Measurements from ENCODE around the gene CEBPG. TPM values are rescaled to one million over a fixed set of nuclear protein-coding genes. Genes with fewer than 3 reads are reported as not detected.

CEBPG gene
- total RNA-seq, 1 donor from 2014 or later, result 13.0 TPM

DNA sequence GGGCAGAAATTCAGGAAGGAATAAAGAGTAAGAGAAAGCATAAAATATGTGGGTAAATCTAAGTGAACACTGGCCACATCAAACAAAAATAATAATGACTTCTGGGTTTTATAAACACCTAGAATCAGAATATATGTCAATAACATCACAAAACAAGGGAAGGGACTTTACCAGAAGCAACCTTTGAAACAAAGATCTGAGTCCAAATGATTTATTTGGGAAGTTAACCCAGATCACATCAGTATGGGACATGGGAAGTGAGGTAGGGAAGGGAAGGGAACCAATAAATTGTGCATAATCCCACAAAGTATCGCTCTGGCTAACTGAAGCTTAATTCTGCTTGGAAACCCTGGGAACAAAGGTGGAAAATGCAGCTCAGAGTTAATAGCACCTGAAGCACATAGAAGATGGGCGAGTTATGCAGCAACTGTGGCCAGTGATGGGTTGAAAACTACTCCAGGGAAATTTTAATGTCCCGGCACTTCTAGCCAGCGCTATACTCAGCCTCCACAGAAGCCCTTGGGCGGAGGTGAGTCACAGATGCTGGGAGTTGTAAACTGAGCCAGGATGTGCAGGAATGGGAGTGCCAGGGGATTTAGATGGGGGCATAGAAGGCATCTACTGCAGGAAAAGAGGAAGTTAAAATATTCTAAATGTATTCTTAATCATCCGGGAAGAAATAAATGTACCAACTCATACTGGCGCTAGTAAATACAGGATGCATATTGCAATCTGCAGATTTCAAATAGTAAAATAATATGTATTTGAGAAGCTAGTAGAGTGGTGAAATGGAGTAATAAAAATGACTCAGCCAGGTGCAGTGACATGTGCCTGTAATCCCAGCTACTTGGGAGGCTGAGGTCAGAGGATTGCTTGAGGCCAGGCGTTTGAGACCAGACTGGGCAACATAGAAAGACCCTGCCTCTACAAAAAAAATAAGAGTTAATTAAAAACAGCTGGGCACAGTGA lies 34.2 kb upstream of the CEBPG start:
- Histone ChIP-seq H3K36me3 (no peaks in the 10 kb centered on the region), H3K4me1 (peaks cover 3% of the 10 kb centered on the region), H3K9me3 (replicated peaks) (no peaks in the 10 kb centered on the region), H3K4me3 (no peak overlapping the region), H3K27ac (replicated peaks) (no peak overlapping the region), H3K27me3 (ENCODE audit: low read depth) (peaks cover 40% of the 10 kb centered on the region)
- no peak for DNase-seq
- intact Hi-C loops (cut with micrococcal nuclease), result no loop called here
- TF ChIP-seq, protein P1, sequence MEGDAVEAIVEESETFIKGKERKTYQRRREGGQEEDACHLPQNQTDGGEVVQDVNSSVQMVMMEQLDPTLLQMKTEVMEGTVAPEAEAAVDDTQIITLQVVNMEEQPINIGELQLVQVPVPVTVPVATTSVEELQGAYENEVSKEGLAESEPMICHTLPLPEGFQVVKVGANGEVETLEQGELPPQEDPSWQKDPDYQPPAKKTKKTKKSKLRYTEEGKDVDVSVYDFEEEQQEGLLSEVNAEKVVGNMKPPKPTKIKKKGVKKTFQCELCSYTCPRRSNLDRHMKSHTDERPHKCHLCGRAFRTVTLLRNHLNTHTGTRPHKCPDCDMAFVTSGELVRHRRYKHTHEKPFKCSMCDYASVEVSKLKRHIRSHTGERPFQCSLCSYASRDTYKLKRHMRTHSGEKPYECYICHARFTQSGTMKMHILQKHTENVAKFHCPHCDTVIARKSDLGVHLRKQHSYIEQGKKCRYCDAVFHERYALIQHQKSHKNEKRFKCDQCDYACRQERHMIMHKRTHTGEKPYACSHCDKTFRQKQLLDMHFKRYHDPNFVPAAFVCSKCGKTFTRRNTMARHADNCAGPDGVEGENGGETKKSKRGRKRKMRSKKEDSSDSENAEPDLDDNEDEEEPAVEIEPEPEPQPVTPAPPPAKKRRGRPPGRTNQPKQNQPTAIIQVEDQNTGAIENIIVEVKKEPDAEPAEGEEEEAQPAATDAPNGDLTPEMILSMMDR (IDR thresholded peaks at IDR 0.05; ENCODE audit: borderline replicate concordance), result no peak

DNA sequence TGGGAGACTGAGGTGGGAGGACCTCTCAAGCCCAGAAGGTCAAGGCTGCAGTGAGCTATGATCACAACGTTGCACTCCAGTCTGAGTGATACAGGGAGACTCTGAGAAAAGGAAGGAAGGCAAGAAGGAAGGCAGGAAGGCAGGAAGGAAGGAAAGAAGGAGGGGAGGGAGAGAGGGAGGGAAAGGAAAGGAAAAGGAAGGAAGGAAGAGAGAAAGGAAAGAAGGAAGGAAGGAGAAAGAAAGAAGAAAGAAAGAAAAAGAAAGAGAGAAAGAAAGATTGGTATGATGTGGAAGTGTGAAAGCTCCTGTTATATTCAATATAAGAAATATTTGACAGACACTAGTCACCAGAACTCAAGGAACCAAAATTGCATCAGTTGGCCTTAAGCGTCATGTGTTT lies 32.5 kb upstream of the CEBPG start:
- no peaks in the 10 kb centered on the region for H3K36me3 ChIP-seq
- H3K9me3 ChIP-seq (replicated peaks), result no peaks in the 10 kb centered on the region
- H3K4me1 ChIP-seq, result peaks cover 10% of the 10 kb centered on the region
- TF ChIP-seq, protein P1 (IDR thresholded peaks at IDR 0.05; ENCODE audit: borderline replicate concordance), result no peak
- H3K27ac ChIP-seq (replicated peaks), result no peak overlapping the region
- intact Hi-C loops (cut with micrococcal nuclease), result no loop called here
- DNase-seq, result no peak
- H3K4me3 ChIP-seq, result no peak overlapping the region
- H3K27me3 ChIP-seq (ENCODE audit: low read depth), result peaks cover 57% of the 10 kb centered on the region

- Histone ChIP-seq H3K9me3 (replicated peaks) (no peaks in the 10 kb centered on the region), H3K27ac (replicated peaks) (no peak overlapping the region), H3K4me1 (peaks cover 10% of the 10 kb centered on the region), H3K4me3 (no peak overlapping the region), H3K27me3 (ENCODE audit: low read depth) (peaks cover 74% of the 10 kb centered on the region), H3K36me3 (no peaks in the 10 kb centered on the region)
- intact Hi-C loops (cut with micrococcal nuclease), result no loop called here
- no peak for DNase-seq
- TF ChIP-seq, protein P1 (IDR thresholded peaks at IDR 0.05; ENCODE audit: borderline replicate concordance), result no peak
These were observed 30.2 kb upstream of the CEBPG start for GRCh38 chr19:33343301-33343700.

DNA sequence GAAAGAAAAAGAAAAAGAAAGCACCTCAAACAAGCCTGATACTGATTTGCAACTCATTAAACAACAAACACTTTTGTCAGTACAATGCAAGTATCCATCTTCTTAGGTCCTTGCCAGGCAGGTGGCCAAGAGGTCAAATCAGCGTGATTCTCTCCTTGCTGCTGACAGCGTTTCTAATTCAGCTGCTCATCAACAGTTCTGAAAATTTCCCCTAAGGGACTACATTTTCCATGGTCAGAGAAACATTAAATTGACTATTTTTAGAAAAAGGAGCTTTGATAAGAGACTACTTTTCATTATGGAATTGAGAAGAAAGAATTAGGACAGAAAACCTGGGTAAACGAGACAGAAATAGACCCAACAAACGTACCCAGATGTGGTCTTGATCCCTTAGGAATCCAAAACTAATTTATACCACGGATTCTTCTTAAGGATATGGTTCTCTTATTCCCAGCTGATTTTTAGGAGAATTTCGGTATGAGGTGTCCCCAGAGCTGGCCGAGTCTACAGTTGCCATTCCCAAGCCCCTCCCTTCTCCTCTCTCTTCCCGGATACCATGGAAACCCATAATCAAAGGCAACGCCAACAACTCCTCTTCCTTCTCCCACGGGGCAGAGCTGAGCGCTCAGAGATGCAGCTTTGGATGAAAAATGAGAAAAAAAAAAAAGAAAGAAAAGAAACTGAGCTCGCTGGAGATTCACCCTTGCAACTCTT lies 29.5 kb upstream of the CEBPG start:
- H3K4me1 ChIP-seq, result peaks cover 10% of the 10 kb centered on the region
- H3K36me3 ChIP-seq, result no peaks in the 10 kb centered on the region
- intact Hi-C loops (cut with micrococcal nuclease), result no loop called here
- peaks cover 75% of the 10 kb centered on the region for H3K27me3 ChIP-seq (ENCODE audit: low read depth)
- TF ChIP-seq, protein P1 (IDR thresholded peaks at IDR 0.05; ENCODE audit: borderline replicate concordance), result no peak
- DNase-seq, result no peak
- no peak overlapping the region for H3K27ac ChIP-seq (replicated peaks)
- H3K4me3 ChIP-seq, result no peak overlapping the region
- H3K9me3 ChIP-seq (replicated peaks), result no peaks in the 10 kb centered on the region

DNA sequence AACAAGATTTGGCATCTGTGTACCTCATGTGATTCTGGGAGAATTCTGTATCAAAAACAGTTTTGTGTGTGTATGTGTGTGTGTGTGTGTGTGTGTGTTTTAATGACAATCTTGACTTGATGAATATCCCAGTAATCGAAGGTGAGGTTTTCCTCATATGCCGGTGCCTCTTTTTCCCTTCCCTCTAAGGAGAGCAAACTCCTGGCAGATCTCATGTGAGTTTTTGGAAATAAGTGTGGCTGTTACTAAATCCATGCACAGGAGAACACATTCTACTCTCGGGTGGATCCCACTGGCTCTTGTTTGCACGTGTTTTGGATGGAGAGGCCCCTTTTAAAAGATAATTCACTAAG lies 29.0 kb upstream of the CEBPG start:
- DNase-seq, result no peak
- H3K9me3 ChIP-seq (replicated peaks), result no peaks in the 10 kb centered on the region
- peaks cover 10% of the 10 kb centered on the region for H3K4me1 ChIP-seq
- peaks cover 79% of the 10 kb centered on the region for H3K27me3 ChIP-seq (ENCODE audit: low read depth)
- TF ChIP-seq, protein P1 (IDR thresholded peaks at IDR 0.05; ENCODE audit: borderline replicate concordance), result no peak
- intact Hi-C loops (cut with micrococcal nuclease), result no loop called here
- no peak overlapping the region for H3K27ac ChIP-seq (replicated peaks)
- no peaks in the 10 kb centered on the region for H3K36me3 ChIP-seq
- H3K4me3 ChIP-seq, result no peak overlapping the region

Measured in left ventricle myocardium inferior (tissue), 1 donor.